ENCODE data around the gene TAS2R46. TPM values are rescaled to one million over a fixed set of nuclear protein-coding genes. Genes with fewer than 3 reads are reported as not detected.

The TAS2R46 gene
- total and polyA plus RNA-seq, 2 of the 13 experiments (the other 11 are each of a cell fraction or from before 2014, with no cell fraction given): 0.16 to 3.5 TPM

DNA sequence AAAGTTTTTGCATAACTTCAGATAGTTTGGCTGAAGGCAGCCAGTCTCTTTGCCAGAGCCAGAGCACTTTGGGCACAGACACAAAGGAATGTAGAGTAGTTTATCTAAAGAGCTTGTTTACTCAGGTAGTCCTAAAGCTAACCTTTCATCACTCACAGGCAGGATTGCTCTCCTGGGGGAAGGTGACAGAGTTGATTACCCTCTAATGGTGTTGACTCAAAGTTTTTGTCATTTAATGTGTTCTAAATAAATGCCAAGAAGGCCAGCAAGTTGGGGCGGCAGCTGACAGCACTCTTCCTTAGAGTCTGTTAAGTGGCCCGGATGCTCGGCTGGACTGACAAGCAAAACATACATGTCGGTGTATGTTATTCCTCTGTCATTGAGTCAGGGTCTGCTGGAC, 9.3 kb upstream of the TAS2R46 start (continued):
- TF ChIP-seq ZNF737 (CRISPR knock-in tag; IDR thresholded peaks at IDR 0.05; ENCODE audit: borderline replicate concordance): no peak
- TF ChIP-seq PITX1 (CRISPR knock-in tag; IDR thresholded peaks at IDR 0.05): peak; percentile 45; the same call in 1 of the 2 replicates
- no peak for TF ChIP-seq SUZ12 (IDR thresholded peaks at IDR 0.05; ENCODE audit: low read depth, low read length)
- no peak for TF ChIP-seq PREB (CRISPR knock-in tag; IDR thresholded peaks at IDR 0.05)
- TF ChIP-seq ATF4 (CRISPR knock-in tag; IDR thresholded peaks at IDR 0.05): peak in 1 of 2 experiments; percentile 70; a peak in 2 of 4 replicates
- TF ChIP-seq RARA (CRISPR knock-in tag; IDR thresholded peaks at IDR 0.05): peak; percentile 53; the same call in 1 of the 2 replicates
- TF ChIP-seq POLR2A (IDR thresholded peaks at IDR 0.05; ENCODE audit: insufficient read depth in 1 of 2, low read depth in 2 of 2, low read length in 2 of 2): no peak
- no peak for TF ChIP-seq SMAD1 (CRISPR knock-in tag; IDR thresholded peaks at IDR 0.05; ENCODE audit: borderline replicate concordance, low read depth)
- TF ChIP-seq EP300 (IDR thresholded peaks at IDR 0.05; ENCODE audit: low read depth in 2 of 2, low read length in 2 of 2): peak in 1 of 2 experiments; percentile 40; a peak in 1 of 4 replicates
- no peak for TF ChIP-seq EP300 (CRISPR knock-in tag; IDR thresholded peaks at IDR 0.05; ENCODE audit: borderline replicate concordance)
- no peak for TF ChIP-seq ZNF280D (CRISPR knock-in tag; IDR thresholded peaks at IDR 0.05)
- TF ChIP-seq MAF1 (CRISPR knock-in tag; IDR thresholded peaks at IDR 0.05; ENCODE audit: borderline replicate concordance): no peak
- no peak for TF ChIP-seq SNAI1 (CRISPR knock-in tag; IDR thresholded peaks at IDR 0.05; ENCODE audit: borderline replicate concordance)
- peak; percentile 50 for TF ChIP-seq TCF7 (IDR thresholded peaks at IDR 0.05; ENCODE audit: low read depth)
- TF ChIP-seq RCOR2 (CRISPR knock-in tag; IDR thresholded peaks at IDR 0.05): peak; percentile 56; the same call in 1 of the 2 replicates
- TF ChIP-seq SAP130 (CRISPR knock-in tag; IDR thresholded peaks at IDR 0.05; ENCODE audit: low read depth): 0 out of 2 replicates have a peak, but pooled peaks have one; percentile 12
- TF ChIP-seq ELF3 (CRISPR knock-in tag; IDR thresholded peaks at IDR 0.05): peak; percentile 23; the same call in 1 of the 2 replicates
- peak; percentile 62 for TF ChIP-seq FOXP4 (CRISPR knock-in tag; IDR thresholded peaks at IDR 0.05)
- TF ChIP-seq REXO4 (CRISPR knock-in tag; IDR thresholded peaks at IDR 0.05; ENCODE audit: borderline replicate concordance): no peak
- no peak for TF ChIP-seq KLF6 (CRISPR knock-in tag; IDR thresholded peaks at IDR 0.05)
- TF ChIP-seq ATF1 (CRISPR knock-in tag; IDR thresholded peaks at IDR 0.05): no peak
- TF ChIP-seq, protein P1, sequence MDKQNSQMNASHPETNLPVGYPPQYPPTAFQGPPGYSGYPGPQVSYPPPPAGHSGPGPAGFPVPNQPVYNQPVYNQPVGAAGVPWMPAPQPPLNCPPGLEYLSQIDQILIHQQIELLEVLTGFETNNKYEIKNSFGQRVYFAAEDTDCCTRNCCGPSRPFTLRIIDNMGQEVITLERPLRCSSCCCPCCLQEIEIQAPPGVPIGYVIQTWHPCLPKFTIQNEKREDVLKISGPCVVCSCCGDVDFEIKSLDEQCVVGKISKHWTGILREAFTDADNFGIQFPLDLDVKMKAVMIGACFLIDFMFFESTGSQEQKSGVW (CRISPR knock-in tag; IDR thresholded peaks at IDR 0.05; ENCODE audit: borderline replicate concordance): no peak

Measured in HepG2 (cell line).